Left renal pelvis (tissue), 4 donors: ENCODE data around the gene LRRC43. TPM values are rescaled to one million over a fixed set of nuclear protein-coding genes. Genes with fewer than 3 reads are reported as not detected.

Source experiments
- DNase-seq, 4 donors: peaks; one replicate each; pipeline ENCODE4 v3.0.0-alpha.2; 2013; ENCODE audit warnings: low read depth in 4 of 4, low spot score in 3 of 4
- polyA plus RNA-seq, 4 donors: library from polyadenylated mRNA; unstranded; fragments of 120-200 nt; gene quantifications; one replicate each; pipeline ENCODE4 v1.2.1, GENCODE V29; 2013; ENCODE audit not compliant: insufficient read length in 4 of 4

The LRRC43 gene, protein sequence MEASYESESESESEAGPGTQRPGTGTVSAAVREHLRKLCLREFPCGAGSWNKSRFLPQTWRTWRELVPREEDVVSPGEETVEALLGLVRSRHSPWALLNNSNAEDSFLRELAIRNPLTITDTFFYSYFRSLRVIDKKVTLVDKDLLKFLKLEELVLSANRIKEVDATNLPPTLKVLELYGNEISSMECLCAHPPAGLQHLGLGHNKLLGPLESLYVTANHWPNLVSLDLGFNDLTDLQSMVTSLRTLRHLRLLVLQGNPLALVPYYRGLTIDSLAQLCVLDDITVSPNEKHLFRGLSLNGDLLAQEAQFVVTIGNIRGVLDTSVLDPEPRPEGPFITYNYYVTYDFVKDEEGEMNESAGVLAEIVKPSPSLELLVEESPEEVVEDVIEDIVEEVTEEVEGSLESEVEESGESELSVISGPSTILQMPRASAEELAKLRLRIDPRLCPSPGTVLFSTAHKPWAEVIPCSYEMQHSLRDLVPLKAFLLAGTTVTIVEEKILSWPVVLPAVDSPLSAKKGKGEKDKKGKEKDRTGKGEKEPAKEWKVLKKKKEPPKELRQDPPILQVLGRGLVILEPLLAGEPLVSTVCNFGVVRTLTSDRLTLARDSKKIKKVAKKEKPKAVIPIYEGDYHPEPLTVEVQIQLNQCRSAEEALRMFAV
- 1 to 10 TPM; 1.0 to 6.9 (median 4.4) TPM for polyA plus RNA-seq

GRCh38 chr12:122182887-122183587, at the start of gene LRRC43:
TSS of gene LRRC43 (plus strand) at chr12:122183123. CDS start at chr12:122183145, 22 bp downstream.
- DNase-seq, result peak in 2 of 4 donors; percentile 51 to 62

DNA sequence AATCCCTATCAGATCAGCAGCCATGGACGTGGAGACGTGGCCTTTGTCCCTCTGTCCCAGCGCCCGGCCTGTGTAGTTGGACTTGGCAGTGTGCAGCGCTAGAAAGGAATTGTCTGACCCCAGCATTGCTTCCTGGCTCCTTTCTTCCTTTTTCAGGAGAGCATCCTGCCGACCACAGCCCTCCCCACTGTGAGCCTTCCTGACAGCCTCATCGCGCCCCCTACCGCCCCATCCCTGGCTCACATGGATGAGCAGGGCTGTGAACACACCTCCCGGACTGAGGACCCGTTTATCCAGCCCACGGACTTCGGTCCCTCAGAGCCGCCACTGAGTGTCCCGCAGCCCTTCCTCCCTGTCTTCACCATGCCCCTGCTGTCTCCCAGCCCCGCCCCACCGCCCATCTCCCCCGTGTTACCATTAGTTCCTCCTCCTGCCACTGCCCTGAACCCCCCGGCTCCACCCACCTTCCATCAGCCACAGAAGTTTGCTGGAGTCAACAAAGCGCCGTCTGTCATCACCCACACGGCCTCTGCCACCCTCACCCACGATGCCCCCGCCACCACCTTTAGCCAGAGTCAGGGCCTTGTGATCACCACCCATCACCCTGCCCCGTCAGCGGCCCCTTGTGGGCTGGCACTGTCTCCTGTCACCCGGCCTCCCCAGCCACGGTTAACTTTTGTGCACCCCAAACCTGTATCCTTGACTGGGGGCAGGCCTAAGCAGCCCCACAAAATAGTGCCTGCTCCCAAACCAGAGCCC, 49.6 kb upstream of the LRRC43 start:
- DNase-seq, result no peak

- no peak for DNase-seq
Observed at GRCh38 chr12:122135437-122136031, 47.4 kb upstream of the LRRC43 start.

- no peak for DNase-seq
Observed at GRCh38 chr12:122137229-122137628, 45.7 kb upstream of the LRRC43 start.

GRCh38 chr12:122137681-122138080, 45.2 kb upstream of the LRRC43 start:
- no peak for DNase-seq

DNA sequence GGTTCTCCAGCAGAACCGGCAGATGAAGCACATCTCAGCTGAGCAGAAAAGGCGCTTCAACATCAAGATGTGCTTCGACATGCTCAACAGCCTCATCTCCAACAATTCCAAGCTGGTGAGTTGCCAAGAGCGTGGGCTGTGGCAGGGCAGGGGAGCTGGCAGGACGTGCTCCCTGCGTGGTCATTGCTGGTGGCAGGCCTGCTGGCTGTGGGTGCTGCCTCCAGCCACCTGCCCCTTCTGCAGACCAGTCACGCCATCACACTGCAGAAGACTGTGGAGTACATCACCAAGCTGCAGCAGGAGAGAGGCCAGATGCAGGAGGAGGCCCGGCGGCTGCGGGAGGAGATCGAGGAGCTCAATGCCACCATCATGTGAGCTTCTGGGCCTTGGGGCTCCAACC, 44.7 kb upstream of the LRRC43 start:
- DNase-seq, result no peak

DNA sequence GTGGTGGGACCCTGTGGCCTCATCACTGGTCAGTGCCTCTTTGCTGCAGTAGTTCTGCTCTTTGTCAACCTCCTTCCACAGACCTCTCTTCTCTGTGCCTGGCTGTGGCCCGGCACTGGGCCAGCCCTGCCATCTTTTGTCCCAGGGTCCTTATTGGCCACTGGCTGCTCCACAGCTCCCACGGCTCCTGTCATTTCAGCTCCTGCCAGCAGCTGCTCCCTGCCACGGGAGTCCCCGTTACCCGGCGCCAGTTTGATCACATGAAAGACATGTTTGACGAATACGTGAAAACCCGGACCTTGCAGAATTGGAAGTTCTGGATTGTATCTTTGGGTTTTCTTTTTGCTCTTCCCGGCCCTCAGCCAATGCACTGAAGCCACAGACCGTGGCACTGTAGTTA, 44.3 kb upstream of the LRRC43 start:
- DNase-seq, result no peak

GRCh38 chr12:122139266-122139665, 43.7 kb upstream of the LRRC43 start:
- no peak for DNase-seq

DNA sequence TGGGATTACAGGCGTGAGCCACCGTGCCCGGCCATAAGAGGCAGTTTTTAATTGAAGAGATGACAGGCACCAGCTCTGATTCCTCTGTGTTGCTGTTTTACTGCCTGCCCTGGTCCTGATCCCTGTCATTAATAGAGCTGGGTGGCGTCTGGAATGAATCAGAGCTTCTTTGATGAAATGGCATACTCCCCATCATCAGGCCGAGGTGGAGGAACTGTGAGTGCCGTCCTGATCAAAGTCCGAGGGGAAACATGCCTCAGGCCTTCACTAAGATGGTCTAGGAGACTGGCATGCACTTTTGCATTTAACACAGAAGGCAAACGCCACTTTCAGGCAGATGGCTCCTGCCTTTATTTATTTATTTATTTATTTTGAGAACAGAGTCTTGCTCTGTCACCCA, 43.0 kb upstream of the LRRC43 start:
- no peak for DNase-seq

DNA sequence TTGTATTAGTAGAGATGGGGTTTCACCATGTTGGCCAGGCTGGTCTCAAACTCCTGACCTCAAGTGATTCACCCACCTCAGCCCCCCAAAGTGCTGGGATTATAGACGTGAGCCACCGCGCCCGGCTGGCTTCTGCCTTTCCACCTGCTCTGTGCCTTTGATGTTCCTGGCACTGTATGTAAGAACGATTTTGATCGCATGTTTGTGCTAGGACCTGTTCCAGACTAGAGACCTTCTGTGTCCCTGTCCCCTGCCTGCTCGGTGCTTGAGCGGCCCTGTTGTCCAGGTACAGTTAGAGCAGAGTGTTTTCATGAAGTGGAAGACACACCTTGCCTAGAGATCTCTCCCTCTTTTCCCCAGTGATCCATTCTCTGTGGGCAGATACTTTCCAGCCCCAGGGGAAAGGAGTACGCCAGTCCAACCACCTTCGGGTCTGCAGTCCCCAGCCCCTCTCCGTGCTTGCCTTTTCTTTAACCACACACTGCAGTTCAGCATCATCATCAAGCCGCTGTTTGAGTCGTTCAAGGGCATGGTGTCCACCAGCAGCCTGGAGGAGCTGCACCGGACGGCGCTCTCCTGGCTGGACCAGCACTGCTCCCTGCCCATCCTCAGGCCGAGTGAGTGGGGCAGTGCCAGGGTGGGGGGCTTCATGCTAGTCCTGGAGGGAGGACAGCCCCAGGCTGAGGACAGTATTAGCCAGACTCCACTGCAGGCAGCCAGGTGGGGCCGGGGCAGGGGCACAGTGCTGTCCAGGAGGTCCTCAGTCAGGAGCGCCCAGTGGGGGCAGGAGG, 42.3 kb upstream of the LRRC43 start:
- no peak for DNase-seq

DNA sequence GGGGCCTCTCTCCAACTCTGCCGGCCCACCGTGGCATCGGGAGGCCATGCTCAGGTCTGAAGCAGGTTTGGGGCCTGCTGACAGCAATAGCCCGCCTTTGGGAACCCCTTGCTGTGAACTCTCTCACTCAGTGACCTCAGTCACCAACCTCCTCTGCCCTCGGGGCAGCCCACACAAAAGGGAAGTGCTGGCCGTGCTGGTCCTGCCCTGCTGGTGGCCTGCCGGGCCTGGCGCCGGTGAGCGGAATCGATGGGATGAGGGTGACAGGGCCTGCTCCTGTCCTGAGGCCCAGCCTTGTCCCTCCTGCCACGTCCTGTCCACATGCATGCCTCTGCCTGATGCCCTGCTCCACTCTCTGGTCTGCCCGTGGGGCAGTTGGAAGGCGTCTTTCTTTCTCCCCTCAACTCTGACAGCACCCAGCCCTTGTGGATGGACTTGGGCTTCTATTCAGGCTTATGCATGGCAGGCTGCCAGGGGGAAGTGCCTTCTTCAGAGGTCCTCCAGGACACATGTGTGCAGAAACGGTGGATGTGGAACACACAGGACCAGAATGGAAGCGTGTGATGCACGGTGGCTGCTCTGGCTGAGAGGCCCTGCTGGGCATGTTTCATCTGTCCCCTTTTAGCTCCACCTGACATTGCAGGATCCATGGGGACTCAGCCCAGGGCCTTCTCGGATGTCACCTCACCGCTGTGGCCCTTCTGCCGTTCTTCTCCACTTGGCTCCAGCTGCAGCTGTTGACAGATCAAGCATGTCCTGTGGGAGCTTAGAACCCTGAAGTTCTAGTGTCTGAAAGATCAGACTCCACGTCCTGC, 40.8 kb upstream of the LRRC43 start:
- DNase-seq, result no peak

DNA sequence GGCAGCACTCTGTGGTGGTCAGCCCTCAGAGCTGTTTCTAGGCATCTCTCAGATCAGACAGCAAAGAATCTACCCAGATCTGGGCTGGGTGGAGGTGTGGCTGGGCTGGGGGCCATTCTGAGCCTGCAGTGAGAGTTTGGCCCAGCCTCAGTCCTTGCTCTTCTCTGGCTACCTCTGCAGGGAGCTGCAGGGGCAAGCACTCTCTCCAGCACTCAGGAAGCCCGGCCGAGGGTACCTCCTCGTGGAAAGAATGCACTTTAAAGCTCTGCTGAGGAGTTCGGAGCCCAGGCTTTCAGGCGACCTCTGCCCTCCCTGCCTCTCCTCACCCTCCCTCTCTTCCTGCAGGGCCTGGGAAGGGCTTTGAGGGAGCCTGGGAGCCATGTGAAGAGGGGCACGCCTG, 40.1 kb upstream of the LRRC43 start:
- DNase-seq, result no peak

- DNase-seq, result no peak
Observed at GRCh38 chr12:122144885-122145284, 38.0 kb upstream of the LRRC43 start.

- DNase-seq, result no peak
Observed at GRCh38 chr12:122145505-122146330, 37.2 kb upstream of the LRRC43 start.

DNA sequence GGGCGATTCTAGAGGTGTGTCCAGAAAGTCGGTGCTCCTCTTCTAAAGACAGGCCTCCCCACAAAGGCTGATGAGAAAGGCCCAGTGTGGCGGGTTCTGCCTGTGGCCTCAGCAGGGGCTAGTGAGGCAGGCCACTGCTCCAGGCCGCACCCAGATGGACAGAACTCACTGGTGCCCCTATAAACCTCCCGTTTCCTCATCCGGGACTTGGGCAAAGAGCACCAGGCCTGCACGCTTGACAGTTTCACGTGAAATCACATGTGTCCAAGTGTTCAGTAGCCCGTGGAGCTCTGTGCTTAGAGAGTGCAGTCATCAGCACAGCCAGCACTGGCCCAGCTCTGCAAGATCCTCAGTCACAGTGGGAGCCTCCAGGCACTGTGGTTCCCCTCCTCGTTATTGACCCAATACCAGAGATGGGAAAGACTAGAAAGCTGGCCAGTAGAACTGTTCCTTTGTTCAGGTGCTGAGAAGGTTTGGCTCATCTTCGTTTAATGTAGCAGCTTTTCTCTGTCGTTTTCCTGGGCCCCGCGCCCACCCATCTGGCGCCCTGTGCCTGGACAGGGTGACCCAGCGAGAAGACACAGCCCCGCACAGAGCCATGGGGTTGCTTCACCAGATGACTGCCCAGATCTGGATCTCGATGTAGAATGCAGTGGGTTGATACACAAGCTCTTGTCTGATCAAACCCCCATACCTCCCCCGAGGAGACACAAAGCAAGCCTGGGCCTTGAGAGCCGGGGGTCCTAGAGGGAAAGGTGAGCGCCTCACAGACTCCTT, 35.2 kb upstream of the LRRC43 start:
- DNase-seq, result no peak

GRCh38 chr12:122148657-122149056, 34.3 kb upstream of the LRRC43 start:
- no peak for DNase-seq

DNA sequence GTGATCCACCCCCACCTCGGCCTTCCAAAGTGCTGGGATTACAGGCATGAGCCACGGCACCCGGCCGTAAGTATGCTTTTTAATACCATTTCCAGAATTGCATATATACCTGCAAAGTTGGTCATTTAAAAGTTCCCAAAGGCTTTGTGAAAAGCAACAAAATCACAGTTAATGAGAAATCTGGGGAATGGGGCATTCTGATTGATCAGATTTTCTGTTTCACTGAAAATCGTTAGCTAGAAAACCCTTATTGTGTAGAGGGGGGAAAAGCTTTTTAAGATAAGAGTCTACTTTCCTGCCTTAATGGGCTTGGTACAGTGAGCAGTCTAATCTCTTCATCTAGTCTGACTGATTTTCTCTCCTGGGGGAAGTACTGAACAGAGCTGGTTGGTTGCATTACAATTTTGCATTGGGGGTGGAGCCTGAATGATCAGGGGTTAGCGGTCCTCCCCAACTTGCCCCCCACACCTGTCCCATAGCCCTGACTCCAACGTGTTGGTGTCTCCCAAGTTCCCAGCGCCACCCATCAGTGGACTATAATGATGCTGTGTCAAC, 32.7 kb upstream of the LRRC43 start:
- DNase-seq, result no peak
